Stomach (tissue), 4 donors: ENCODE results near the gene LMBR1L.
"Not testable (repeated sequence)": the region's sequence is repeated elsewhere in the genome, so short reads cannot be mapped to it uniquely, and the experiment has no call there.

Source experiments
- EP300 ChIP-seq: sonication (generic); formaldehyde crosslinking; IDR thresholded peaks from one replicate; pipeline ENCODE4 v1.6.1; 2017; ENCODE audit warnings: antibody characterized with exemption
- POLR2A ChIP-seq, 4 donors: fragments of 450-650 bp; IDR thresholded peaks; one replicate each; pipeline ENCODE4 v1.6.1; 2016; ENCODE audit warnings: antibody characterized with exemption in 4 of 4, control low read depth in 2 of 4, mild to moderate bottlenecking in 1 of 4, moderate library complexity in 1 of 4
- POLR2AphosphoS5 ChIP-seq, 3 donors: sonication (generic); formaldehyde crosslinking; IDR thresholded peaks; one replicate each; pipeline ENCODE4 v1.6.1; 2016; ENCODE audit warnings: antibody characterized with exemption in 3 of 3
- TF ChIP-seq, protein P1 (sequence below), 7 experiments: fragments of 450-650 bp in 4 of 7; fragments of 200-600 bp in 3 of 7; sonication (generic) in 3 of 7; IDR thresholded peaks; one replicate each; pipeline ENCODE4 v1.5.1; 2016 to 2019; ENCODE audit warnings: antibody characterized with exemption in 7 of 7, control low read depth in 2 of 7, mild to moderate bottlenecking in 1 of 7

DNA sequence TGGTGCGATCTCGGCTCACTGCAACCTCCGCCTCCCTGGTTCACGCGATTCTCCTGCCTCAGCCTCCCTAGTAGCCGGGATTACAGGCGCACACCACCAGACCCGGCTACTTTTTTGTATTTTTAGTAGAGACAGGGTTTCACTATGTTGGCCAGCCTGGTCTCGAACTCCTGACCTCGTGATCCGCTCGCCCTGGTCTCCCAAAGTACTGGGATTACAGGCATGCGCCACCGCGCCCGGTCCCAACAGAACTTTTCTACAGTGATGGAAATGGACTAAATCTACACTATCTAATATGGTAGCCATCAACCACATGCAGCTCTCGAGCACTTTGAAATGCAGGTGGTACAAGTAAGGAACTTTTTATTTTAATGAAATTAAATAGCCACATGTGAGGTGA lies 48.7 kb downstream of the LMBR1L start:
- TF ChIP-seq, protein P1, sequence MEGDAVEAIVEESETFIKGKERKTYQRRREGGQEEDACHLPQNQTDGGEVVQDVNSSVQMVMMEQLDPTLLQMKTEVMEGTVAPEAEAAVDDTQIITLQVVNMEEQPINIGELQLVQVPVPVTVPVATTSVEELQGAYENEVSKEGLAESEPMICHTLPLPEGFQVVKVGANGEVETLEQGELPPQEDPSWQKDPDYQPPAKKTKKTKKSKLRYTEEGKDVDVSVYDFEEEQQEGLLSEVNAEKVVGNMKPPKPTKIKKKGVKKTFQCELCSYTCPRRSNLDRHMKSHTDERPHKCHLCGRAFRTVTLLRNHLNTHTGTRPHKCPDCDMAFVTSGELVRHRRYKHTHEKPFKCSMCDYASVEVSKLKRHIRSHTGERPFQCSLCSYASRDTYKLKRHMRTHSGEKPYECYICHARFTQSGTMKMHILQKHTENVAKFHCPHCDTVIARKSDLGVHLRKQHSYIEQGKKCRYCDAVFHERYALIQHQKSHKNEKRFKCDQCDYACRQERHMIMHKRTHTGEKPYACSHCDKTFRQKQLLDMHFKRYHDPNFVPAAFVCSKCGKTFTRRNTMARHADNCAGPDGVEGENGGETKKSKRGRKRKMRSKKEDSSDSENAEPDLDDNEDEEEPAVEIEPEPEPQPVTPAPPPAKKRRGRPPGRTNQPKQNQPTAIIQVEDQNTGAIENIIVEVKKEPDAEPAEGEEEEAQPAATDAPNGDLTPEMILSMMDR (IDR thresholded peaks at IDR 0.05): not testable (repeated sequence)
- TF ChIP-seq POLR2A (IDR thresholded peaks at IDR 0.05); EP300; POLR2AphosphoS5 (IDR thresholded peaks at IDR 0.05): not testable (repeated sequence)
